ENCODE measurements around the gene SLC44A5.
"Not testable (repeated sequence)": the region's sequence is repeated elsewhere in the genome, so short reads cannot be mapped to it uniquely, and the experiment has no call there.

The SLC44A5 gene

GRCh38 chr1:75354267-75354666 is 256.6 kb downstream of the SLC44A5 start:
- DNase-seq, result not testable (repeated sequence)

- DNase-seq, result no peak
These were observed 257.9 kb downstream of the SLC44A5 start for GRCh38 chr1:75353051-75353450.

GRCh38 chr1:75345538-75346292 is 265.2 kb downstream of the SLC44A5 start:
- no peak for DNase-seq

GRCh38 chr1:75342786-75343185 is 268.1 kb downstream of the SLC44A5 start:
- DNase-seq, result no peak

- DNase-seq, result no peak
These were observed 269.4 kb downstream of the SLC44A5 start for GRCh38 chr1:75341537-75341936.

- no peak for DNase-seq
These were observed 272.1 kb downstream of the SLC44A5 start for GRCh38 chr1:75338616-75339483.

GRCh38 chr1:75334876-75335389 is 276.0 kb downstream of the SLC44A5 start:
- DNase-seq, result no peak

- no peak for DNase-seq
These were observed 280.3 kb downstream of the SLC44A5 start for GRCh38 chr1:75330624-75331023.

- DNase-seq, result no peak
These were observed 282.2 kb downstream of the SLC44A5 start for GRCh38 chr1:75328691-75329090.

- no peak for DNase-seq
These were observed 283.5 kb downstream of the SLC44A5 start for GRCh38 chr1:75327395-75327794.

GRCh38 chr1:75317976-75318375 is 292.9 kb downstream of the SLC44A5 start:
- no peak for DNase-seq

GRCh38 chr1:75316230-75316629 is 294.7 kb downstream of the SLC44A5 start:
- DNase-seq, result no peak

- no peak for DNase-seq
These were observed 298.3 kb downstream of the SLC44A5 start for GRCh38 chr1:75312620-75313019.

GRCh38 chr1:75310067-75310466 is 300.8 kb downstream of the SLC44A5 start:
- no peak for DNase-seq

- DNase-seq, result no peak
These were observed 302.5 kb downstream of the SLC44A5 start for GRCh38 chr1:75308365-75308764.

- no peak for DNase-seq
These were observed 305.9 kb downstream of the SLC44A5 start for GRCh38 chr1:75305061-75305460.

GRCh38 chr1:75293270-75293669 is 317.6 kb downstream of the SLC44A5 start:
- no peak for DNase-seq

- DNase-seq, result no peak
These were observed 318.9 kb downstream of the SLC44A5 start for GRCh38 chr1:75292013-75292412.

- DNase-seq, result no peak
These were observed 334.5 kb downstream of the SLC44A5 start for GRCh38 chr1:75276385-75276784.

- DNase-seq, result no peak
These were observed 335.3 kb downstream of the SLC44A5 start for GRCh38 chr1:75275631-75276030.

- no peak for DNase-seq
These were observed 335.9 kb downstream of the SLC44A5 start for GRCh38 chr1:75274920-75275506.

- no peak for DNase-seq
These were observed 337.8 kb downstream of the SLC44A5 start for GRCh38 chr1:75273110-75273509.

GRCh38 chr1:75265792-75266191 is 345.1 kb downstream of the SLC44A5 start:
- no peak for DNase-seq
